H1 (cell line): ENCODE data around the gene TAP2. TPM values are rescaled to one million over a fixed set of nuclear protein-coding genes. Genes with fewer than 3 reads are reported as not detected.

Source experiments
- CTCF ChIA-PET: fragments of 300-600 bp; sonication (Branson Sonifier 250); formaldehyde crosslinking; loops from one replicate; lab custom pipeline; 2021; ENCODE audit not compliant: partially characterized antibody; lab: Charles Lee
- POLR2A ChIA-PET: fragments of 300-600 bp; sonication (Branson Sonifier 250); formaldehyde crosslinking; loops from one replicate; lab custom pipeline; 2021; ENCODE audit warnings: inconsistent platforms; ENCODE audit not compliant: partially characterized antibody; lab: Charles Lee
- DNase-seq, 2 experiments: peaks; one replicate each; pipeline versions ENCODE4 v3.0.0 to v3.0.0-alpha.2; 2010 to 2022; ENCODE audit warnings: low spot score in 2 of 2, low read depth in 1 of 2, mixed read lengths in 1 of 2
- FAIRE-seq: peaks from 2 replicates; lab custom pipeline; 2011; peaks lifted over from hg19 to GRCh38; lab: Jason Lieb, UNC
- H2AFZ ChIP-seq: 2 replicates; pipeline ENCODE4 v1.8.1; 2012; ENCODE audit warnings: low read length, inconsistent platforms
- H2AK5ac ChIP-seq: 2 replicates; pipeline ENCODE4 v1.6.1; 2013; ENCODE audit warnings: low read depth, low read length
- H2BK120ac ChIP-seq: replicated peaks from 2 replicates; pipeline ENCODE3; 2013; ENCODE audit warnings: low read depth, low read length, inconsistent platforms
- H2BK12ac ChIP-seq: 2 replicates; pipeline ENCODE4 v1.6.1; 2013; ENCODE audit warnings: low read depth, low read length
- H2BK15ac ChIP-seq: 2 replicates; pipeline ENCODE4 v1.6.1; 2013; ENCODE audit warnings: low read length
- H2BK20ac ChIP-seq: 2 replicates; pipeline ENCODE4 v1.6.1; 2013; ENCODE audit warnings: low read length
- H2BK5ac ChIP-seq: 2 replicates; pipeline ENCODE4 v1.6.1; 2013; ENCODE audit warnings: low read depth, low read length
- H3K14ac ChIP-seq: 2 replicates; pipeline ENCODE4 v1.6.1; 2013; ENCODE audit warnings: inconsistent platforms; ENCODE audit not compliant: insufficient read length
- H3K18ac ChIP-seq: 2 replicates; pipeline ENCODE4 v1.6.1; 2013; ENCODE audit warnings: low read length; ENCODE audit errors: extremely low read depth
- H3K23ac ChIP-seq: 2 replicates; pipeline ENCODE4 v1.6.1; 2013; ENCODE audit warnings: inconsistent platforms; ENCODE audit not compliant: insufficient read length
- H3K23me2 ChIP-seq: 2 replicates; pipeline ENCODE4 v1.6.1; 2013; ENCODE audit warnings: low read depth, low read length
- H3K27ac ChIP-seq: 2 replicates; pipeline ENCODE4 v1.6.1; 2011; ENCODE audit warnings: low read depth, low read length, inconsistent platforms
- H3K27me3 ChIP-seq, 4 experiments: replicated peaks in 1 of 4; 1 replicate in 1 of 4; 2 replicates in 3 of 4; pipeline versions ENCODE4 v1.6.1 to v1.8.1; 2011 to 2013; ENCODE audit warnings: low read length in 3 of 4, mild to moderate bottlenecking in 3 of 4, inconsistent platforms in 2 of 4, mixed read lengths in 2 of 4, moderate library complexity in 1 of 4; ENCODE audit not compliant: control insufficient read depth in 3 of 4, insufficient read depth in 3 of 4; ENCODE audit errors: extremely low read depth in 1 of 4
- H3K36me3 ChIP-seq, 4 experiments: 2 replicates each; pipeline versions ENCODE4 v1.6.1 to v1.8.1; 2011 to 2013; ENCODE audit warnings: mild to moderate bottlenecking in 4 of 4, low read length in 3 of 4, moderate library complexity in 2 of 4, control low read depth in 1 of 4, inconsistent platforms in 1 of 4; ENCODE audit not compliant: insufficient read depth in 4 of 4, control insufficient read depth in 2 of 4
- H3K4ac ChIP-seq: replicated peaks from 2 replicates; pipeline ENCODE3; 2013; ENCODE audit warnings: low read length, low read depth, mixed read lengths, inconsistent platforms; ENCODE audit not compliant: insufficient read length
- H3K4me1 ChIP-seq, 4 experiments: replicated peaks in 1 of 4; 1 replicate in 1 of 4; 2 replicates in 3 of 4; pipeline versions ENCODE4 v1.6.1 to v1.8.1; 2011 to 2013; ENCODE audit warnings: low read length in 3 of 4, inconsistent platforms in 2 of 4, mixed read lengths in 1 of 4; ENCODE audit not compliant: insufficient read depth in 4 of 4, control insufficient read depth in 3 of 4
- H3K4me2 ChIP-seq, 2 experiments: 2 replicates each; pipeline versions ENCODE4 v1.6.1 to v1.8.1; 2011 to 2013; ENCODE audit warnings: low read depth in 2 of 2, low read length in 2 of 2, control low read depth in 1 of 2, inconsistent platforms in 1 of 2, mild to moderate bottlenecking in 1 of 2; ENCODE audit not compliant: insufficient read depth in 1 of 2
- H3K4me3 ChIP-seq, 4 experiments: fragments of 200-600, 300-600 bp in 1 of 4; sonication (generic), shearing (Covaris generic), sonication (Bioruptor Twin) in 1 of 4; 2 replicates each; pipeline versions ENCODE4 v1.5.1 to v1.8.1; 2011 to 2016; ENCODE audit warnings: low read length in 4 of 4, low read depth in 3 of 4, control low read depth in 2 of 4, inconsistent platforms in 2 of 4, mild to moderate bottlenecking in 2 of 4, mixed read lengths in 1 of 4, moderate library complexity in 1 of 4; ENCODE audit not compliant: insufficient read depth in 2 of 4; ENCODE audit errors: extremely low read depth in 1 of 4
- H3K56ac ChIP-seq: replicated peaks from 2 replicates; pipeline ENCODE3; 2013; ENCODE audit warnings: low read depth, mild to moderate bottlenecking, mixed read lengths, low read length, inconsistent platforms; ENCODE audit not compliant: insufficient read length
- H3K79me1 ChIP-seq: 2 replicates; pipeline ENCODE4 v1.6.1; 2013; ENCODE audit warnings: low read depth, low read length, control low read depth
- H3K79me2 ChIP-seq, 2 experiments: 2 replicates each; pipeline versions ENCODE4 v1.6.1 to v1.8.1; 2012 to 2013; ENCODE audit warnings: low read length in 2 of 2, mild to moderate bottlenecking in 2 of 2, inconsistent platforms in 1 of 2; ENCODE audit not compliant: insufficient read depth in 2 of 2, control insufficient read depth in 1 of 2
- H3K9ac ChIP-seq, 4 experiments: replicated peaks in 1 of 4; 1 replicate in 1 of 4; 2 replicates in 3 of 4; pipeline versions ENCODE4 v1.6.1 to v1.8.1; 2011 to 2013; ENCODE audit warnings: low read depth in 3 of 4, low read length in 3 of 4, control low read depth in 2 of 4, mild to moderate bottlenecking in 2 of 4, moderate library complexity in 2 of 4, inconsistent platforms in 1 of 4; ENCODE audit errors: extremely low read depth in 1 of 4
- H3K9me3 ChIP-seq, 2 experiments: 2 replicates each; pipeline versions ENCODE4 v1.6.1 to v1.8.1; 2012 to 2013; ENCODE audit warnings: mild to moderate bottlenecking in 2 of 2, moderate library complexity in 2 of 2, control low read depth in 1 of 2, inconsistent platforms in 1 of 2, low read depth in 1 of 2, low read length in 1 of 2, mixed read lengths in 1 of 2; ENCODE audit not compliant: insufficient read depth in 2 of 2
- H4K20me1 ChIP-seq, 2 experiments: replicated peaks in 1 of 2; 2 replicates each; pipeline versions ENCODE3 to v1.8.1; 2011 to 2013; ENCODE audit warnings: inconsistent platforms in 2 of 2, low read length in 2 of 2, mild to moderate bottlenecking in 1 of 2; ENCODE audit not compliant: insufficient read depth in 2 of 2, control insufficient read depth in 1 of 2
- H4K5ac ChIP-seq: 2 replicates; pipeline ENCODE4 v1.6.1; 2013; ENCODE audit warnings: low read length, low read depth, mixed read lengths, inconsistent platforms; ENCODE audit not compliant: insufficient read length
- H4K8ac ChIP-seq: 2 replicates; pipeline ENCODE4 v1.8.0; 2013; ENCODE audit warnings: mild to moderate bottlenecking, moderate library complexity, low read length, inconsistent platforms; ENCODE audit not compliant: insufficient read depth; ENCODE audit errors: extremely low read depth
- H4K91ac ChIP-seq: replicated peaks from 2 replicates; pipeline ENCODE3; 2013; ENCODE audit warnings: low read length, mixed read lengths, inconsistent platforms; ENCODE audit not compliant: insufficient read length
- ATF2 ChIP-seq: IDR thresholded peaks from 2 replicates; pipeline ENCODE4 v1.6.1; 2012; ENCODE audit warnings: low read length, inconsistent platforms
- BACH1 ChIP-seq: IDR thresholded peaks from 2 replicates; pipeline ENCODE4 v1.6.1; 2012; ENCODE audit warnings: low read length, improper control_type of control experiment
- GTF2F1 ChIP-seq: IDR thresholded peaks from 2 replicates; pipeline ENCODE4 v1.6.1; 2012; ENCODE audit warnings: low read depth, low read length, improper control_type of control experiment, borderline replicate concordance
- KDM4A ChIP-seq: IDR thresholded peaks from one replicate; pipeline ENCODE4 v1.7.1; 2012; ENCODE audit warnings: low read depth, mild to moderate bottlenecking, moderate library complexity, low read length, inconsistent platforms; ENCODE audit not compliant: severe bottlenecking
- PHF8 ChIP-seq: fragments of 200-600 bp; sonication (generic); conservative IDR thresholded peaks from 2 replicates; pipeline ENCODE4 v1.7.1; 2012; ENCODE audit warnings: low read depth, mild to moderate bottlenecking, inconsistent platforms, low read length, moderate library complexity
- RAD21 ChIP-seq, 2 experiments: IDR thresholded peaks in 1 of 2; conservative IDR thresholded peaks in 1 of 2; 2 replicates each; pipeline ENCODE4 v1.6.1; 2011; ENCODE audit warnings: low read depth in 2 of 2, low read length in 2 of 2, improper control_type of control experiment in 1 of 2, inconsistent platforms in 1 of 2, mild to moderate bottlenecking in 1 of 2, moderate library complexity in 1 of 2
- RFX5 ChIP-seq: IDR thresholded peaks from 2 replicates; pipeline ENCODE4 v1.6.1; 2011; ENCODE audit warnings: low read depth, low read length, improper control_type of control experiment, borderline replicate concordance
- RXRA ChIP-seq: IDR thresholded peaks from 2 replicates; pipeline ENCODE4 v1.6.1; 2011; ENCODE audit warnings: low read depth, mild to moderate bottlenecking, low read length, moderate library complexity; ENCODE audit not compliant: insufficient read depth
- SAP30 ChIP-seq: fragments of 300-600 bp; sonication (generic); IDR thresholded peaks from 2 replicates; pipeline ENCODE4 v1.7.1; 2012; ENCODE audit warnings: low read length, moderate library complexity, mild to moderate bottlenecking, inconsistent platforms; ENCODE audit not compliant: insufficient read depth, insufficient replicate concordance
- SP1 ChIP-seq: IDR thresholded peaks from 2 replicates; pipeline ENCODE4 v1.6.1; 2011; ENCODE audit warnings: low read depth, low read length
- ZNF274 ChIP-seq: IDR thresholded peaks from 2 replicates; pipeline ENCODE4 v1.7.0; 2012; ENCODE audit warnings: low read length, borderline replicate concordance; ENCODE audit errors: extremely low read depth
- WGBS, 2 experiments: shearing (Covaris generic) in 1 of 2; methylation state at CpG; one replicate each; pipeline versions ENCODE4 v1.1.6 to v1.1.7; 2013 to 2015; ENCODE audit warnings: low lambda C conversion rate in 2 of 2, mixed read lengths in 2 of 2, inconsistent platforms in 1 of 2, low coverage in 1 of 2, missing lambda C conversion rate in 1 of 2; ENCODE audit not compliant: insufficient replicate concordance in 2 of 2, insufficient coverage in 1 of 2, insufficient read length in 1 of 2; ENCODE audit errors: extremely low coverage in 1 of 2, missing lambda C conversion rate in 1 of 2; 5-methylcytosine and 5-hydroxymethylcytosine counted together
- polyA plus RNA-seq, 7 experiments: library from polyadenylated mRNA; depleted of rRNA in 3 of 7; stranded (reverse) in 5 of 7; unstranded in 2 of 7; fragments of >200 nt in 5 of 7; fragments of 200-250 nt in 2 of 7; gene quantifications; 1 replicate in 5 of 7; 2 replicates in 1 of 7; 4 replicates in 1 of 7; pipeline versions ENCODE4 v1.2.1 to v1.2.3, GENCODE V29; 2011 to 2013; ENCODE audit warnings: missing spikeins in 2 of 7, mixed read lengths in 2 of 7
- total RNA-seq: library from RNA; stranded (reverse); fragmentation: NEBNext Ultra II Directional; extraction: Animal tissue kit (Norgen Biotek cat#: 25700); gene quantifications from 2 replicates; pipeline ENCODE4 v1.2.1, GENCODE V29; 2021

Gene TAP2
- total and polyA plus RNA-seq, 2 of the 8 experiments (the other 6 are each of a cell fraction or from before 2014, with no cell fraction given) = 11.3 to 27.2 TPM

GRCh38 chr6:32790306-32790705, 48.2 kb downstream of the TAP2 start:
- ChIA-PET CTCF (interaction anchor here (1.0 to 1.6 kb wide), 6 partner anchors 11 to 384 kb away, joined by 3 to 4 read pairs (median 3); no protein-coding TSS in a partner anchor), POLR2A (no interaction called here)
- no peaks in the 10 kb centered on the region; a peak in 2 of 7 replicates for H3K4me1 ChIP-seq
- no peaks in the 10 kb centered on the region for H3K27me3 ChIP-seq
- no peak for TF ChIP-seq SP1
- TF ChIP-seq RAD21 (IDR thresholded peaks at IDR 0.05 in 1 of 2, conservative IDR thresholded peaks at IDR 0.05 in 1 of 2; ENCODE audit: low read depth in 2 of 2, low read length in 2 of 2) = no peak
- TF ChIP-seq KDM4A = no peak
- TF ChIP-seq RXRA = no peak
- TF ChIP-seq ZNF274 = no peak
- no peak for TF ChIP-seq SAP30
- TF ChIP-seq RFX5 = no peak
- TF ChIP-seq GTF2F1 = no peak
- no peak for TF ChIP-seq BACH1
- no peak for TF ChIP-seq PHF8
- TF ChIP-seq ATF2 = no peak
- H2BK15ac ChIP-seq = no peak overlapping the region
- H2BK20ac ChIP-seq = no peak overlapping the region
- no peak overlapping the region for H3K27ac ChIP-seq
- no peaks in the 10 kb centered on the region for H3K79me1 ChIP-seq
- H3K18ac ChIP-seq = no peak overlapping the region
- H4K5ac ChIP-seq = no peak overlapping the region
- no peak overlapping the region for H3K23ac ChIP-seq
- H4K8ac ChIP-seq = no peak overlapping the region
- no peak overlapping the region for H3K4ac ChIP-seq
- no peak overlapping the region for H3K56ac ChIP-seq
- DNase-seq (no peak), FAIRE-seq (no peak)
- H2BK120ac ChIP-seq = no peak overlapping the region
- H3K4me3 ChIP-seq = no peak overlapping the region
- no peak overlapping the region for H2BK12ac ChIP-seq
- no peaks in the 10 kb centered on the region for H3K23me2 ChIP-seq
- H3K36me3 ChIP-seq = no peaks in the 10 kb centered on the region
- H3K14ac ChIP-seq = no peak overlapping the region
- 86% methylated on average over 2 of the region's 2 CpGs; no CpG with 5 or more reads in 1 of the 2 experiments for WGBS, 2 experiments
- H4K91ac ChIP-seq = no peak overlapping the region
- H3K9me3 ChIP-seq = no peaks in the 10 kb centered on the region
- no peak overlapping the region for H2AK5ac ChIP-seq
- H3K9ac ChIP-seq = no peak overlapping the region
- no peak overlapping the region for H2BK5ac ChIP-seq
- no peak overlapping the region for H3K4me2 ChIP-seq
- no peak overlapping the region for H2AFZ ChIP-seq
- no peaks in the 10 kb centered on the region for H3K79me2 ChIP-seq
- no peaks in the 10 kb centered on the region for H4K20me1 ChIP-seq
